Neural cell (in vitro differentiated cells): ENCODE results near the gene ODAD3. TPM values are rescaled to one million over a fixed set of nuclear protein-coding genes. Genes with fewer than 3 reads are reported as not detected.

ENCODE experiments used
- H2AFZ ChIP-seq: fragments of 200-600, 300-800 bp; sonication (generic), shearing (Covaris generic); 2 replicates; pipeline ENCODE4 v1.6.0; 2014; ENCODE audit warnings: low read depth, mild to moderate bottlenecking, antibody characterized with exemption, low read length, moderate library complexity
- H3F3A ChIP-seq: fragments of 200-600 bp; shearing (Covaris generic); 2 replicates; pipeline ENCODE4 v1.6.1; 2016; ENCODE audit warnings: mild to moderate bottlenecking, moderate library complexity, mixed read lengths, antibody characterized with exemption, low read length; ENCODE audit not compliant: insufficient read depth, poor library complexity, severe bottlenecking
- H3K27ac ChIP-seq: fragments of 200-600, 300-800 bp; sonication (generic), shearing (Covaris generic); 2 replicates; pipeline ENCODE4 v1.5.1; 2014; ENCODE audit warnings: mild to moderate bottlenecking, low read length, moderate library complexity
- H3K27me3 ChIP-seq: fragments of 300-800, 200-600 bp; sonication (generic), shearing (Covaris generic); 2 replicates; pipeline ENCODE4 v1.6.0; 2014; ENCODE audit warnings: mild to moderate bottlenecking, low read depth, low read length, moderate library complexity; ENCODE audit not compliant: insufficient read depth
- H3K36me3 ChIP-seq: fragments of 300-800, 200-600 bp; sonication (generic), shearing (Covaris generic); 2 replicates; pipeline ENCODE4 v1.5.1; 2014; ENCODE audit warnings: mild to moderate bottlenecking, antibody characterized with exemption, low read length, moderate library complexity; ENCODE audit not compliant: insufficient read depth
- H3K4me2 ChIP-seq: fragments of 300-800, 200-600 bp; sonication (generic), shearing (Covaris generic); 2 replicates; pipeline ENCODE4 v1.6.0; 2014; ENCODE audit warnings: mild to moderate bottlenecking, low read length
- H3K4me3 ChIP-seq: fragments of 300-800, 200-600 bp; sonication (generic), shearing (Covaris generic); 2 replicates; pipeline ENCODE4 v1.5.1; 2014; ENCODE audit warnings: mild to moderate bottlenecking, low read length, moderate library complexity
- H3K79me2 ChIP-seq: fragments of 200-600 bp; shearing (Covaris generic); replicated peaks from 2 replicates; pipeline ENCODE4 v1.6.0; 2014; ENCODE audit warnings: mild to moderate bottlenecking, low read length, moderate library complexity; ENCODE audit not compliant: insufficient read depth
- H3K9ac ChIP-seq: fragments of 300-800, 200-600 bp; sonication (generic), shearing (Covaris generic); 2 replicates; pipeline ENCODE4 v1.6.1; 2016; ENCODE audit warnings: mild to moderate bottlenecking, low read length, mixed read lengths
- H3K9me2 ChIP-seq: fragments of 200-600 bp; shearing (Covaris generic); 2 replicates; pipeline ENCODE4 v1.6.1; 2016; ENCODE audit warnings: mild to moderate bottlenecking, low read length, mixed read lengths; ENCODE audit not compliant: insufficient read depth
- H3K9me3 ChIP-seq: fragments of 200-600, 300-800 bp; sonication (generic), shearing (Covaris generic); 2 replicates; pipeline ENCODE4 v1.6.1; 2016; ENCODE audit warnings: mild to moderate bottlenecking, mixed run types, low read length, moderate library complexity, mixed read lengths
- H4K20me1 ChIP-seq: fragments of 200-600 bp; shearing (Covaris generic); 2 replicates; pipeline ENCODE4 v1.6.1; 2016; ENCODE audit warnings: mild to moderate bottlenecking, mixed run types; ENCODE audit not compliant: insufficient read depth
- CTCF ChIP-seq: fragments of 450-650 bp; IDR thresholded peaks from 2 replicates; pipeline ENCODE4 v1.5.1; 2014; ENCODE audit warnings: antibody characterized with exemption, mild to moderate bottlenecking, moderate library complexity; ENCODE audit not compliant: poor library complexity, severe bottlenecking
- EP300 ChIP-seq: fragments of 450-650 bp; conservative IDR thresholded peaks from 2 replicates; pipeline ENCODE4 v1.6.1; 2014; ENCODE audit warnings: antibody characterized with exemption, mild to moderate bottlenecking, moderate library complexity; ENCODE audit not compliant: poor library complexity, severe bottlenecking
- EZH2 ChIP-seq: fragments of 200-600, 300-800 bp; shearing (Covaris generic), sonication (generic); IDR thresholded peaks from 2 replicates; pipeline ENCODE4 v1.6.1; 2014; ENCODE audit warnings: antibody characterized with exemption, low read length, borderline replicate concordance, mild to moderate bottlenecking; ENCODE audit not compliant: insufficient read depth, poor library complexity, severe bottlenecking
- MXI1 ChIP-seq: fragments of 450-650 bp; conservative IDR thresholded peaks from 2 replicates; pipeline ENCODE4 v1.6.1; 2014; ENCODE audit warnings: antibody characterized with exemption, mild to moderate bottlenecking; ENCODE audit not compliant: poor library complexity, severe bottlenecking
- POLR2AphosphoS5 ChIP-seq: IDR thresholded peaks from 2 replicates; pipeline ENCODE4 v1.6.1; 2012
- RAD21 ChIP-seq: fragments of 450-650 bp; conservative IDR thresholded peaks from 2 replicates; pipeline ENCODE4 v1.6.1; 2014; ENCODE audit warnings: antibody characterized with exemption, mild to moderate bottlenecking, moderate library complexity
- REST ChIP-seq: IDR thresholded peaks from 2 replicates; pipeline ENCODE4 v1.6.1; 2012; ENCODE audit warnings: borderline replicate concordance
- SMC3 ChIP-seq: fragments of 450-650 bp; conservative IDR thresholded peaks from 2 replicates; pipeline ENCODE4 v1.6.1; 2014; ENCODE audit warnings: antibody characterized with exemption, mild to moderate bottlenecking, moderate library complexity; ENCODE audit not compliant: poor library complexity
- TAF1 ChIP-seq: IDR thresholded peaks from 2 replicates; pipeline ENCODE4 v1.6.1; 2012; ENCODE audit warnings: low read depth
- polyA plus RNA-seq: library from polyadenylated mRNA; depleted of rRNA; stranded (reverse); fragments of >200 nt; gene quantifications from 2 replicates; pipeline ENCODE4 v1.2.3, GENCODE V29; 2014

Gene ODAD3
- polyA plus RNA-seq, 1 donor from 2014 or later: 3.4 TPM

- H3K36me3 ChIP-seq: no peaks in the 10 kb centered on the region
- no peak overlapping the region for H3K27ac ChIP-seq
- H2AFZ ChIP-seq: no peak overlapping the region
Measured at GRCh38 chr19:11453468-11454341, 18.8 kb upstream of the ODAD3 start.

More at GRCh38 chr19:11453468-11454341, 18.8 kb upstream of the ODAD3 start:
- H3K27me3 ChIP-seq: no peaks in the 10 kb centered on the region
- H3K9ac ChIP-seq: no peak overlapping the region
- H3K9me2 ChIP-seq: no peaks in the 10 kb centered on the region
- no peak overlapping the region for H3K4me3 ChIP-seq
- TF ChIP-seq REST (no peak), RAD21 (no peak), SMC3 (no peak), MXI1 (no peak), POLR2AphosphoS5 (no peak), EP300 (no peak), CTCF (no peak), TAF1 (no peak), EZH2 (no peak)
- no peak overlapping the region for H3K4me2 ChIP-seq
- H3F3A ChIP-seq: peaks cover 3% of the 10 kb centered on the region
- no peaks in the 10 kb centered on the region for H3K79me2 ChIP-seq
- no peaks in the 10 kb centered on the region for H3K9me3 ChIP-seq
- H4K20me1 ChIP-seq: no peaks in the 10 kb centered on the region
